Large intestine (tissue), 3 donors: ENCODE measurements around the gene CORO7. TPM values are rescaled to one million over a fixed set of nuclear protein-coding genes. Genes with fewer than 3 reads are reported as not detected.

Experiments used
- DNase-seq, 2 donors: peaks; one replicate each; pipeline versions ENCODE4 v3.0.0 to v3.0.0-alpha.2; 2013
- H3K27ac ChIP-seq: one replicate; pipeline ENCODE4 v1.5.1; 2013; ENCODE audit warnings: low read length
- H3K27me3 ChIP-seq: 2 replicates; pipeline ENCODE4 v1.6.1; 2013; ENCODE audit warnings: low read length; ENCODE audit not compliant: control insufficient read depth, insufficient read depth
- H3K36me3 ChIP-seq: 2 replicates; pipeline ENCODE4 v1.6.1; 2013; ENCODE audit warnings: low read length; ENCODE audit not compliant: control insufficient read depth, insufficient read depth
- H3K4me1 ChIP-seq: one replicate; pipeline ENCODE4 v1.6.1; 2013; ENCODE audit warnings: low read length; ENCODE audit not compliant: control insufficient read depth, insufficient read depth
- H3K4me3 ChIP-seq: one replicate; pipeline ENCODE4 v1.5.1; 2013; ENCODE audit warnings: low read length
- H3K9me3 ChIP-seq: one replicate; pipeline ENCODE4 v1.6.1; 2013; ENCODE audit warnings: mild to moderate bottlenecking, low read depth, low read length, moderate library complexity; ENCODE audit not compliant: control insufficient read depth
- WGBS: methylation state at CpG from one replicate; pipeline ENCODE4 v1.1.5; 2013; ENCODE audit warnings: low lambda C conversion rate; ENCODE audit not compliant: insufficient coverage; 5-methylcytosine and 5-hydroxymethylcytosine counted together
- polyA plus RNA-seq: library from polyadenylated mRNA; unstranded; fragments of 120-200 nt; gene quantifications from one replicate; pipeline ENCODE4 v1.2.1, GENCODE V29; 2013

The CORO7 gene
- polyA plus RNA-seq, 1 donor, result 41.4 TPM

DNA sequence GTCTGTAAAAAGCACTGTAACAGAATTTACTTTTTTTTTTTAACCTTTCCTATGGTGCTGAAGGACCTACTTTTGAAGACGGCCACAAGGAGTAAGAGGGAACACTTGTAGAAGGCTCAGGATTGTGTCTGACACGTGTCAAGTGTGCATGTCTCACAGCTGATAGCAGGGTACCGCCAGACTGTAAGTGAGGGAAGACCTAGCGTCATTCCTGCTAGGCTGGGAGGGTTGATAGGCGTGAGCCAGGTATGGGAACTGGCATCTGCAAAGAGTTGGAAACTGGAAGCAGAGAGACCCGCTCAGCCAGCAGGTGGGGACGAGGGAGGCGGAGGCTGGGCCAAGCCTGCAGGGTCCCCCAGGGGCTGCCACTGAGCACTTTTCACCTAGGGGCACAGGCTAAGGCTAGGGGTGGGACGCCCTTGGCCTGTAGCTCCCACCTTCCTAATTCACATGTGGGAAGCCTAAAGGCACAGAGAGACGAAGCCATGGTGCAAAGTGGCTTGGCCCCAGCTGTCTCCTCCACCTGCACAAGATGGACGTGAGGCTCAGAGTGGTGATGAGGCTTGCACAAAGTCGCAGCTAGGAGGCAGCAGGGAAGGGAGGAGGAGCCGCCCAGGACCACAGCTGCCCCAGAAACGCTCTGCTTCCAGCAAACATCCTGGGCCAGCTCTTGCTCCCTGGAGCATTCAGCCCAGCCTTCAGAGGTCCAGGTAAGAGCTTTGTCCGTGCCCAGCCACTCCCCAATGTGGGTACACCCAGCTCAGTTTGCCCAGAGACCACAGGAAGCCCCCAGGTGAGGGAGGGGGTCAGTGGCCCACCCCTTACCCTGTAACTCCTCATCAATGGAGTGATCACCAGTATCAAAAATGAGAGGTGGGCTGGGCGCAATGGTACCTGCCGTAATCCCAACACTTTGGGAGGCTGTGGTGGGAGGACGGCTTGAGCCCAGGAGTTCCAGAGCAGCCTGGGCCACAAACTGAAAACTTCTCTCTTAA is 25.8 kb downstream of the CORO7 start:
- DNase-seq, result no peak
- Histone ChIP-seq H3K4me1 (peaks cover 16% of the 10 kb centered on the region), H3K9me3 (peaks cover 3% of the 10 kb centered on the region), H3K4me3 (no peak overlapping the region), H3K36me3 (peaks cover 62% of the 10 kb centered on the region), H3K27me3 (no peaks in the 10 kb centered on the region), H3K27ac (no peak overlapping the region)
- WGBS, result 100% methylated on average over 1 of the region's 18 CpGs

DNA sequence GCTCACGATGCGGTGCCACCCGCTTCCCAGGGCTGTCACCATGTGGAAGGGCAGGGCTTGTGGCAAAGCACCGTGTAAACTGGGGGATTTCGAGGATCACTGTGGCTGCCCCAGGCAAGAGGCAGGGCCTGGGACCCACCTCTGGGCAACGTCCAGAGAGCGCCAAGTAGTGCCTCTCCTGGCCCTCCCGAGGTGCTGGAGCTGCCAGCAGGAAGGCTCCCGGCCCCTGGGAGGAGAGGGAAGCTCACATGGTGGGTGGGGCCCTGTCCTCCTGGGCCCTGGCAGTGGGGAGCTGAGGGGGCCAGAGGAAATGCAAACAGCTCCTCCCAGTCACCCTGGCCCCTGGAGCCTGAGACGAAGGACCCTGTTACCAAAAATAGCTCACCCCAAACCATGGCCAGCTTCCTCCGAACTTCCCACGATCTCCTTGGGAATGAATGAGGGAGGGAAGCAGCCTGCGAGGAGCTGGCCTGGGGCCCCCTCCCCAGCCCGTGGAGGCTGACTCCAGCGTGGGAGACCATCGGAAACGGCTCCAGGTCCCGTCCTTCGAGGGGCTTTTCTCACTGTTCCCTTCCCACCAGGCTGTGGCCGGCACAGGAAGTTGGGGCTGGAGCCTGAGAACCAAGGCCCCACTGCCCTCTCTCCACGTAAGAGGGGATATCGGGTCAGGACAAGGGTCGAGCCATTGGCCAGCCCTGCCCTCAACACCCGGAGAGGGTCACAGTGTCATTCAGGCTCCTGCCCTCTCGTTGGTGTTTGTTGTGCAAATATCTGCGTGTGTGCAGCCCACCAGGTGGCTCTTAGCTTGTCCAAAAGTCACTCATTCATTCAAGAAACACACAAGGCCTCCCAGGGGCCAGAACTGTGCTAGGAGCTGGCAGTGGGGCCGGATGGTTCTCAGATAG is 27.1 kb downstream of the CORO7 start:
- H3K36me3 ChIP-seq, result peaks cover 60% of the 10 kb centered on the region
- H3K4me3 ChIP-seq, result no peak overlapping the region

DNA sequence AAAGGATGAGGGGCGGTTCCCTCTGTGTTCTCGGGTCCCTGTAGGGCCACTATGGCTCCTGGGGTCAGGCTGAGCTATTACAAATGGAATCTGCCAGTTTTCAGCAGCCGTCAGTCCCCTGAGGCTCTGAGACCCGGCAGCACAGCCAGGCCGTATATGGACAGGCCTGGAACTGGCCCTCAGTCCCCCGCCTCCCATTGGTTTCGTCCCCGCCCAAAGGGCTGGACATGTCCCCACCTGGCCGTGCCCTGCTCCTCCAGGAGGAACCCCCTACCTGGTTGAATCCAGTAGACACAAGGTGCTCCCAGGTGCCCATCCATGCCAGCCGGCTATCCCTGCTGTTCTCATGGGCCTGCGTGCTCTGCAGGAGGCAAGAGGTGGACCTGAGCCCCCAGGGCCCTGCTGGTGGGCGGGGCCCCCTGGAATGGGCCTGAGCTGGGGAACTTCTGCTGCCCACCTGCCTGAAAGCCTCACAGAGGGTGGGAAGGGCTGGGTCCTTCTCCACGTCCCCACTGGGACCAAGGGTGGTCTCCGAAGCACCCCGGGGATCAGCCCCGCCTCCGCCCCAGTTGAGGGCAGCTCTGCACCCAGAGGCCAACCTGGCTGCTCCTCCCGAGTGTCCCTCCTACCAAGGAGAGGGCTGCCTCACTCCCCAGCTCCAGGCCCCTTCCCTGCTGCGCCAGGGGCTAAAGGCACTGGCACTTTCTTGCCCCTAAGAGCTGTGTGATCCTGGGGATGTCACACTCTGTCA is 27.9 kb downstream of the CORO7 start:
- H3K36me3 ChIP-seq, result peaks cover 68% of the 10 kb centered on the region
- H3K4me3 ChIP-seq, result no peak overlapping the region
- DNase-seq, result no peak
- no CpG with 5 or more reads among the region's 19 CpGs for WGBS
- no peak overlapping the region for H3K27ac ChIP-seq
- peaks cover 3% of the 10 kb centered on the region for H3K9me3 ChIP-seq
- no peaks in the 10 kb centered on the region for H3K27me3 ChIP-seq
- H3K4me1 ChIP-seq, result peaks cover 15% of the 10 kb centered on the region

More for the DNA sequence above, 27.1 kb downstream of the CORO7 start:
- Histone ChIP-seq H3K27ac (no peak overlapping the region), H3K27me3 (no peaks in the 10 kb centered on the region), H3K4me1 (peaks cover 16% of the 10 kb centered on the region), H3K9me3 (peaks cover 3% of the 10 kb centered on the region)
- no peak for DNase-seq
- WGBS, result no CpG with 5 or more reads among the region's 27 CpGs

DNA sequence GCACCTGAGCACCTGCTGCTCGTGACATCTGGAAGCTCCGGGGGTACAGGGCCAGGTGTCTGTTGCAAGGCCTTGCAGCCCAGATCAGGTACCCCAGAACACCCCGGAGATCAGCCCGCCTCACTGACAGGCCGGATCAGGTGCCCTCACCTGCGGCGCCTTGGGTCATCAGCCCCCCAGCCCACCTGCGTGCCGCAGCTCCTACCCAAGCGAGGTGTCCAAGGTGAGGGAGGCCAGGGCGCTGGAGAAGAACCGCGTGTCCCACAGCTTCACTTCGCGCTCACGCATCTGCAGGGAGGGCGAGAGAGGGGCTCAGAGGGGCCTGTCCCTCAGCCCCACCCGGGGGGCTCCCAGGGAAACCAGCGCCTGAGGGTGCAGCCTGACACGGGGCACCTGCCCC is 28.6 kb downstream of the CORO7 start:
- WGBS, result no CpG with 5 or more reads among the region's 20 CpGs
- Histone ChIP-seq H3K9me3 (peaks cover 3% of the 10 kb centered on the region), H3K27ac (no peak overlapping the region), H3K27me3 (no peaks in the 10 kb centered on the region), H3K4me3 (no peak overlapping the region), H3K4me1 (peaks cover 9% of the 10 kb centered on the region), H3K36me3 (peaks cover 69% of the 10 kb centered on the region)
- DNase-seq, result no peak

- no peak overlapping the region for H3K27ac ChIP-seq
- peaks cover 74% of the 10 kb centered on the region for H3K36me3 ChIP-seq
These were observed 29.3 kb downstream of the CORO7 start for GRCh38 chr16:4386951-4387565.

GRCh38 chr16:4386451-4386805 is 30.0 kb downstream of the CORO7 start:
- Histone ChIP-seq H3K4me3 (no peak overlapping the region), H3K4me1 (no peaks in the 10 kb centered on the region), H3K36me3 (peaks cover 70% of the 10 kb centered on the region), H3K27ac (no peak overlapping the region), H3K9me3 (no peaks in the 10 kb centered on the region), H3K27me3 (no peaks in the 10 kb centered on the region)
- no CpG with 5 or more reads among the region's 8 CpGs for whole genome bisulfite sequencing
- no peak for DNase-seq

More at GRCh38 chr16:4386951-4387565, 29.3 kb downstream of the CORO7 start:
- no peaks in the 10 kb centered on the region for H3K27me3 ChIP-seq
- H3K4me3 ChIP-seq, result no peak overlapping the region
- H3K4me1 ChIP-seq, result peaks cover 1% of the 10 kb centered on the region
- H3K9me3 ChIP-seq, result no peaks in the 10 kb centered on the region
- no peak for DNase-seq
- no CpG with 5 or more reads among the region's 10 CpGs for WGBS

DNA sequence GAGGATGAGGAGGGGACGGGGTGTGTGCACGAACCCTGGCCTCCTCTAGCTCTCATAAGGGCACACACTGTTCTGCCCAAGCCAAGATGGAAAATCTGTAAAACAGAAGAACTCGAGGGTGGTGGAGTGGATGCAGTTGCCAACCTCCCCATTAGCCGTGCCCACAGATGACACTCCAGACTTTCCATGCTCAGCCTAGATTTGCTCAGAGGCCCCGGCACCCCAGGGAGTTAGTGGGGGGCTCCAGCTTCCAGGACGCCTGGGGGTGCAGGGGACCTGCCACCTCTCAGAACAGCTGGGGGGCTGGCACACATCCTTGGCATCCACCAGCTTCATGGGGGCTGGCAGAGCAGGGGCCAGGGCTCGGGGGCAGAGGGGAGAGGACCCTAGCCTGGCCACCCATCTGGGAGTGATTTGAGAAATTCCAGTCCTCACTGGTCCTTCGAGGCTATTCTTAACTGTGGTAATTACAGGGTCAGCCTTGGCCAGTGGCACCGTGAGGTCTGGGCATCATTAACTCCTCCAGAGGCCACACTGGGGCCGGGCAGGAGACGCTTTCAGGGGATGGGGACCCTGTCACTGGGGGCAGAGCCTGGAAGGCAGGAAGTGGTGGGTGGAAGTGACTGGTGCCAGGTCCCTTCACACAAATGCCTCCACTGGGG is 30.5 kb downstream of the CORO7 start:
- Histone ChIP-seq H3K27me3 (no peaks in the 10 kb centered on the region), H3K9me3 (peaks cover 3% of the 10 kb centered on the region), H3K4me3 (no peak overlapping the region), H3K36me3 (peaks cover 73% of the 10 kb centered on the region), H3K4me1 (no peaks in the 10 kb centered on the region), H3K27ac (no peak overlapping the region)
- no CpG with 5 or more reads among the region's 11 CpGs for WGBS
- DNase-seq, result no peak

- WGBS, result no CpG with 5 or more reads among the region's 20 CpGs
- no peak overlapping the region for H3K27ac ChIP-seq
- peaks cover 3% of the 10 kb centered on the region for H3K9me3 ChIP-seq
- peaks cover 77% of the 10 kb centered on the region for H3K36me3 ChIP-seq
- no peak for DNase-seq
- H3K4me3 ChIP-seq, result no peak overlapping the region
- no peaks in the 10 kb centered on the region for H3K4me1 ChIP-seq
- no peaks in the 10 kb centered on the region for H3K27me3 ChIP-seq
These were observed 31.2 kb downstream of the CORO7 start for GRCh38 chr16:4385066-4385788.

DNA sequence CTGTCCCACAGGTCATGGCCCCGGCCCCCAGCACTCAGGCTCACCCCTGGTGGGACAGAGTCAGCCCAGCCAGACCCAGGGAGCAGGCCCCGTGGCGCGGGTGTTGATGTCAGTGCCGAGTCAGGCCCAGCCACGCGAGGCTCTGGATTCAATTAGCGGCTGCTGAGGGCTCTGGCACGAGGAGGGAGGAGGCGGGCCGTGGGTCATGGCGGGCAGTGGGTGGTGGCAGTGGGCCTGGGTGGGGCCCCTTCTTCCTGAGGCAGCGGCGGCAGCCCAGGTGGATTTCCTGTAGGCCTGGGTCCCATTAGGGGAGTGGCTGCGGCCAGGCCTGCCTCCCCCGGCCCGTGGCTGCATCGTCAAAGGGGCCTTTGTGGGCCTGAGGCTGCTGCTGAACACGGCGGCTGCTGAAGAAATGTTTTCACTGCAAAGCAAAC is 31.9 kb downstream of the CORO7 start:
- Histone ChIP-seq H3K9me3 (peaks cover 3% of the 10 kb centered on the region), H3K27ac (no peak overlapping the region), H3K4me3 (no peak overlapping the region), H3K27me3 (no peaks in the 10 kb centered on the region), H3K4me1 (no peaks in the 10 kb centered on the region), H3K36me3 (peaks cover 73% of the 10 kb centered on the region)
- WGBS, result no CpG with 5 or more reads among the region's 20 CpGs
- DNase-seq, result no peak
